Endometrial microvascular endothelial cells (primary cell): Measurements from ENCODE around the gene EPS8L1. TPM values are rescaled to one million over a fixed set of nuclear protein-coding genes. Genes with fewer than 3 reads are reported as not detected.

ENCODE experiments used
- in situ Hi-C: cut with HindIII; loops from 2 replicates; pipeline ENCODE4 v1.10.0; 2017; ENCODE audit warnings: low sequenced_read_pairs, low pct_unique_long_range_greater_than_20kb; ENCODE audit errors: inconsistent ontology term
- total RNA-seq: library from RNA; depleted of rRNA; stranded (reverse); fragments of >200 nt; gene quantifications from one replicate; pipeline ENCODE4 v1.2.3, GENCODE V29; 2015; ENCODE audit errors: inconsistent ontology term

EPS8L1 gene
- total RNA-seq, 1 donor from 2014 or later: 4.7 TPM

DNA sequence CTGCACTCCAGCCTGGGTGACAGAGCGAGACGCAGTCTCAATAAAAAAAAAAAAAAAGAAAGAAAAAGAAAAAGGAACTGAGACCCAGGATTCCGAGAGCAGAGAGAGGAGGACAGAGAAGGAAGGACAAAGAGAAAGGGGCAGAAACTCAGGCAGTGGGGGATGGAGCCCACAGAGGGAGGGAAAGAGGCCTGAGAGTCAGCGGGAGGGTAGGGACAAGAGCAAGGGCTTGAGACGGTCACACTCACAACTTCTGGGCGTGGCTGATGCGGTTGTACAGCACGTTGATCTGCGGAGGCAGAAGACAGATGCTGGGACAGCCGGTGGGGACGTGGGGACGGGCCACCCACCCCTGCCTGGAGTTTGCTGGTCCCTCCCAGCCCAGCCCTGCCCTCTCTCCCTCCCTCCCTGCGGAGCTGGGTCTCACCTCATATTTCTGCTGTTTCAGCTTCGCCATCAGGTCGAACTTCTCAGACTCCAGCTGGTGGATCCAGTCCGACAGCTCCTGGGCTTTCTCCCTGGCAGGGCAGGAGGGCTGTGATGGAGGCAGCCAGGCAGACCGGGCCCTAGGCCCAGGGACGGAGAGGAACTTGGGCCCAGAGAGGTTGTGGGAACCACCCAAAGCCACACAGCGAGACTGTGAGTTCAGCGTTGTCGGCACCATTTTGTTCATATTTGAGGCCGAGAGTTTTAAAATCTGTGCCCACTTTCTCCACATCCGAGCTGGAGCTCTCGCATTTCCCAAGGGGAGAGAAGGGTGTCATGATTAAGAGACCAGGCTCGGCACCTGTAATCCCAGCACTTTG lies 58.2 kb downstream of the EPS8L1 start:
- in situ Hi-C loops: no loop called here

DNA sequence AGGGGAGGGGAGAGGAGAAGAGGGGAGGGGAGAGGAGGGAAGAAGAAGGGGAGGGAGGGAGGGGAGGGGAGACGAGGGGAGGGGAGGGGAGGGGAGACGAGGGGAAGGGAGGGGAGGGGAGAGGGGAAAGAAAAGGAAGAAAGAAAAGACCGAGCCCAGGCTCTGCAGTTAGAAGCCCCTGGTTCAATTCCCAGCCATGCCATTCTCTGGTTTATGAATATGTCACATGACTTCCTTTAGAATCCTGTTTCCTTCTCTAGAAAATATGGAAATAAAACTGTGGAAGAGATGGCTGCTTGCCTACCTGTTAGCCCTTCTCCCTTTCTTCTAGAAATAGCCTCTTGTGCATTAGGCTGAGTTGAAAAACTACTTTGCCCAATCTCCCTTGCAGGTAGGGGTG lies 59.1 kb downstream of the EPS8L1 start:
- in situ Hi-C loops: no loop called here

DNA sequence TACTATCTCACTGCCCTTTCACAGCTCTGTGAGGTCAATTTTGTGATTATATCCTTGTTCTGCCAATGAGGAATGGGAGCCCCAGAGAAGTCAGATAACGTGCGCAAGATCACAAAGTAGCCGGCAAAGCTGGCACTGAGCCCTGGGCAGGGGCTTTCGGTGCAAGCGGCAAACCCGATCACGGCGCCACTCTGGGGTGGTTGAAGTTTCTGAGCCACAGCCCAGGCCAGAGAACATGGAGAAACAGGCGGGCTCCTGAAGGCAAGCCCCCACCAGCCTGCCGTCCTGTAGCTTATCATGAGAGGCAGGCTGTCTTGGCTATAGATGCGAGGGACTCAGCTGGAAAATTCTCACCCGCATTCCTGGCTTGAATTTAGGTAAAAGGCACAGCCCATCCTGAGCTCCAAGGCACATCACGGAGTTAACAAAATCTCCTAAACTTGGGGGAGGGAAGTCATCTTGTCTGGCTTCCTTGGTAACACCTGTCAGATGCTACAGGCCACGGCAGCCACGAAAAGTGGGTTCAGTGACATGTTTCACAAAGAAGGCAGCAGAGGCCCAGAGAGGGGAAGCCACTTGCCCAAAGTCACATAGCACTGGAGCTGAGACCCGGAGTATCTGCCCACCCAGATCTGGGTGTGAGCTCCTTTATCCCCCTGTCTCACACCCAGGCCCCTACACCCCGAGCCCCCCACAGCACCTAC lies 60.9 kb downstream of the EPS8L1 start:
- in situ Hi-C loops: no loop called here

Other genes starting within 250 kb of the EPS8L1 start
- not detected for gene KIR2DS4, start 243.2 kb upstream of the EPS8L1 start, total RNA-seq
- not detected for gene KIR3DL2, start 225.4 kb upstream of the EPS8L1 start, total RNA-seq
- not detected for gene FCAR, start 201.6 kb upstream of the EPS8L1 start, total RNA-seq
- not detected for gene NCR1, start 169.7 kb upstream of the EPS8L1 start, total RNA-seq
- gene NLRP7, start 128.3 kb upstream of the EPS8L1 start, total RNA-seq: not detected
- gene NLRP2, start 109.5 kb upstream of the EPS8L1 start, total RNA-seq: 3.0 TPM
- gene GP6, start 37.6 kb upstream of the EPS8L1 start, total RNA-seq: not detected
- gene RDH13, start 12.7 kb upstream of the EPS8L1 start, total RNA-seq: 9.8 TPM
- 81.4 TPM for gene PPP1R12C, start 41.8 kb downstream of the EPS8L1 start, total RNA-seq
- gene TNNT1, start 73.3 kb downstream of the EPS8L1 start, total RNA-seq: not detected
- gene TNNI3, start 81.9 kb downstream of the EPS8L1 start, total RNA-seq: not detected
- not detected for gene DNAAF3, start 90.7 kb downstream of the EPS8L1 start, total RNA-seq
- gene SYT5, start 104.4 kb downstream of the EPS8L1 start, total RNA-seq: not detected
- 1.9 TPM for gene PTPRH, start 133.6 kb downstream of the EPS8L1 start, total RNA-seq
- 1.1 TPM for gene TMEM86B, start 152.9 kb downstream of the EPS8L1 start, total RNA-seq
- 63.8 TPM for gene PPP6R1, start 183.1 kb downstream of the EPS8L1 start, total RNA-seq
- 26.7 TPM for gene HSPBP1, start 204.2 kb downstream of the EPS8L1 start, total RNA-seq
- 1.1 TPM for gene BRSK1, start 208.1 kb downstream of the EPS8L1 start, total RNA-seq
- not detected for gene TMEM150B, start 249.5 kb downstream of the EPS8L1 start, total RNA-seq